GM20000 (cell line): Measurements from ENCODE around the gene AGAP1.

Experiments used
- DNase-seq: peaks from one replicate; pipeline ENCODE4 v3.0.0; 2012; ENCODE audit warnings: low spot score
- CTCF ChIP-seq: IDR thresholded peaks from 2 replicates; pipeline ENCODE4 v1.5.1; 2012; ENCODE audit warnings: mild to moderate bottlenecking, control low read depth; ENCODE audit errors: extremely low read depth, missing control alignments

AGAP1 gene

GRCh38 chr2:235908826-235909225 lies 415.0 kb downstream of the AGAP1 start:
- TF ChIP-seq CTCF = no peak
- DNase-seq = peak; percentile 41

- DNase-seq = no peak
- TF ChIP-seq CTCF = no peak
Observed at GRCh38 chr2:235909358-235909757, 415.5 kb downstream of the AGAP1 start.

- DNase-seq = no peak
- no peak for TF ChIP-seq CTCF
Observed at GRCh38 chr2:235910067-235910466, 416.2 kb downstream of the AGAP1 start.

- TF ChIP-seq CTCF = no peak
Observed at GRCh38 chr2:235911125-235911524, 417.3 kb downstream of the AGAP1 start.

GRCh38 chr2:235911633-235912233 lies 417.9 kb downstream of the AGAP1 start:
- DNase-seq = no peak
- no peak for TF ChIP-seq CTCF

More at GRCh38 chr2:235911125-235911524, 417.3 kb downstream of the AGAP1 start:
- no peak for DNase-seq

GRCh38 chr2:235914756-235915155 lies 420.9 kb downstream of the AGAP1 start:
- TF ChIP-seq CTCF = no peak
- no peak for DNase-seq

- DNase-seq = no peak
Observed at GRCh38 chr2:235917506-235917905, 423.7 kb downstream of the AGAP1 start.

More at GRCh38 chr2:235917506-235917905, 423.7 kb downstream of the AGAP1 start:
- TF ChIP-seq CTCF = no peak
